OCI-LY1 (cell line): ENCODE measurements around the gene LAMTOR2.

Source experiments
- CTCF ChIP-seq: fragments of 200-600 bp; sonication (generic), shearing (Covaris generic); IDR thresholded peaks from 2 replicates; pipeline ENCODE4 v1.5.1; 2017; ENCODE audit warnings: mild to moderate bottlenecking, antibody characterized with exemption, low read length, moderate library complexity, mixed read lengths
- EZH2 ChIP-seq: fragments of 200-600 bp; sonication (generic), shearing (Covaris generic); IDR thresholded peaks from 2 replicates; pipeline ENCODE4 v1.8.0; 2017; ENCODE audit warnings: borderline replicate concordance, mixed run types, mild to moderate bottlenecking, antibody characterized with exemption, low read length, moderate library complexity, mixed read lengths

- TF ChIP-seq CTCF (no peak), EZH2 (no peak)
These were observed 47.8 kb upstream of the LAMTOR2 start for GRCh38 chr1:156006666-156007376.
